Muscle of leg (tissue), 16 donors: ENCODE results near the gene GGCX. TPM values are rescaled to one million over a fixed set of nuclear protein-coding genes. Genes with fewer than 3 reads are reported as not detected.
"Not testable (repeated sequence)": the region's sequence is repeated elsewhere in the genome, so short reads cannot be mapped to it uniquely, and the experiment has no call there.

Source experiments
- DNase-seq: peaks from one replicate; pipeline ENCODE4 v3.0.0; 2013
- H3K27ac ChIP-seq: one replicate; pipeline ENCODE4 v1.5.1; 2013; ENCODE audit warnings: mild to moderate bottlenecking, low read length, control low read depth
- H3K27me3 ChIP-seq: one replicate; pipeline ENCODE4 v1.6.1; 2013; ENCODE audit warnings: low read length; ENCODE audit not compliant: control insufficient read depth, insufficient read depth
- H3K36me3 ChIP-seq: one replicate; pipeline ENCODE4 v1.6.1; 2013; ENCODE audit warnings: low read length; ENCODE audit not compliant: control insufficient read depth, insufficient read depth
- H3K4me1 ChIP-seq: one replicate; pipeline ENCODE4 v1.6.1; 2013; ENCODE audit warnings: low read length; ENCODE audit not compliant: control insufficient read depth, insufficient read depth
- H3K4me3 ChIP-seq: one replicate; pipeline ENCODE4 v1.5.1; 2013; ENCODE audit warnings: low read length, control low read depth
- H3K9me3 ChIP-seq: replicated peaks from 2 replicates; pipeline ENCODE4 v1.6.1; 2013; ENCODE audit warnings: low read depth, low read length; ENCODE audit not compliant: control insufficient read depth
- WGBS: methylation state at CpG from one replicate; pipeline ENCODE4 v1.1.5; 2013; ENCODE audit warnings: missing lambda C conversion rate; ENCODE audit not compliant: insufficient coverage; 5-methylcytosine and 5-hydroxymethylcytosine counted together
- long read RNA-seq, 11 donors: transcript quantifications; one replicate each; lab custom pipeline, GENCODE V29; 2026
- polyA plus RNA-seq, 8 donors: library from polyadenylated mRNA; unstranded; fragments of 120-200 nt; gene quantifications; one replicate each; pipeline versions ENCODE4 v1.2.1 to v1.2.3, GENCODE V29; 2013; ENCODE audit warnings: inconsistent platforms in 1 of 8, low replicate concordance in 1 of 8; ENCODE audit not compliant: insufficient read length in 8 of 8, insufficient read depth in 1 of 8
- total RNA-seq: library from RNA; stranded (reverse); fragments of 120-200 nt; gene quantifications from one replicate; pipeline ENCODE4 v1.2.4, GENCODE V29; 2013

GGCX gene
- total RNA-seq: 26.2 TPM
- 10 to 100 TPM; 16.5 to 26.1 (median 20.8) TPM for polyA plus RNA-seq
- long read RNA-seq, donor 1, partial matches to known transcripts: 0 of 7 reads
- long read RNA-seq, donor 1, other reads (novel, unspliced or antisense): 0 of 7 reads
- long read RNA-seq, donor 2: 0 reads
- long read RNA-seq, donor 3, partial matches to known transcripts: 0 of 3 reads
- long read RNA-seq, donor 3, other reads (novel, unspliced or antisense): 0 of 3 reads
- long read RNA-seq, donor 4, partial matches to known transcripts: 0 of 3 reads
- long read RNA-seq, donor 4, other reads (novel, unspliced or antisense): 0 of 3 reads
- long read RNA-seq, donor 5, full-length matches to known transcripts: 11 of 11 reads
- long read RNA-seq, donor 5, partial matches to known transcripts: 0 of 11 reads
- long read RNA-seq, donor 5, other reads (novel, unspliced or antisense): 0 of 11 reads
- long read RNA-seq, donor 6, full-length matches to known transcripts: 9 of 9 reads
- long read RNA-seq, donor 6, partial matches to known transcripts: 0 of 9 reads
- long read RNA-seq, donor 6, other reads (novel, unspliced or antisense): 0 of 9 reads
- long read RNA-seq, donor 7, full-length matches to known transcripts: 5 of 5 reads
- long read RNA-seq, donor 7, partial matches to known transcripts: 0 of 5 reads
- long read RNA-seq, donor 7, other reads (novel, unspliced or antisense): 0 of 5 reads
- long read RNA-seq, donor 8, full-length matches to known transcripts: 6 of 164 reads
- long read RNA-seq, donor 8, partial matches to known transcripts: 144 of 164 reads
- long read RNA-seq, donor 8, other reads (novel, unspliced or antisense): 14 of 164 reads
- long read RNA-seq, donor 9, full-length matches to known transcripts: 9 of 9 reads
- long read RNA-seq, donor 9, partial matches to known transcripts: 0 of 9 reads
- long read RNA-seq, donor 9, other reads (novel, unspliced or antisense): 0 of 9 reads
- long read RNA-seq, donor 10, full-length matches to known transcripts: 10 of 84 reads
- long read RNA-seq, donor 10, partial matches to known transcripts: 34 of 84 reads
- long read RNA-seq, donor 10, other reads (novel, unspliced or antisense): 40 of 84 reads
- long read RNA-seq, donor 11, partial matches to known transcripts: 0 of 5 reads
- long read RNA-seq, donor 11, other reads (novel, unspliced or antisense): 0 of 5 reads

GRCh38 chr2:85561280-85562212, at the start of gene GGCX:
Gene GGCX (minus strand): TSS chr2:85561493. CDS start chr2:85561428, 65 bp downstream.
- peak within 1 kb of the TSS; percentile 82 for H3K4me3 ChIP-seq
- peaks cover 22% of the 10 kb centered on the region for H3K36me3 ChIP-seq
- H3K27me3 ChIP-seq: no peaks in the 10 kb centered on the region
- peaks cover 15% of the 10 kb centered on the region for H3K4me1 ChIP-seq
- DNase-seq: peak; percentile 98
- peak within 1 kb of the TSS; percentile 94 for H3K27ac ChIP-seq
- H3K9me3 ChIP-seq: no peaks in the 10 kb centered on the region
- WGBS: 5% methylated on average over 45 of the region's 64 CpGs

DNA sequence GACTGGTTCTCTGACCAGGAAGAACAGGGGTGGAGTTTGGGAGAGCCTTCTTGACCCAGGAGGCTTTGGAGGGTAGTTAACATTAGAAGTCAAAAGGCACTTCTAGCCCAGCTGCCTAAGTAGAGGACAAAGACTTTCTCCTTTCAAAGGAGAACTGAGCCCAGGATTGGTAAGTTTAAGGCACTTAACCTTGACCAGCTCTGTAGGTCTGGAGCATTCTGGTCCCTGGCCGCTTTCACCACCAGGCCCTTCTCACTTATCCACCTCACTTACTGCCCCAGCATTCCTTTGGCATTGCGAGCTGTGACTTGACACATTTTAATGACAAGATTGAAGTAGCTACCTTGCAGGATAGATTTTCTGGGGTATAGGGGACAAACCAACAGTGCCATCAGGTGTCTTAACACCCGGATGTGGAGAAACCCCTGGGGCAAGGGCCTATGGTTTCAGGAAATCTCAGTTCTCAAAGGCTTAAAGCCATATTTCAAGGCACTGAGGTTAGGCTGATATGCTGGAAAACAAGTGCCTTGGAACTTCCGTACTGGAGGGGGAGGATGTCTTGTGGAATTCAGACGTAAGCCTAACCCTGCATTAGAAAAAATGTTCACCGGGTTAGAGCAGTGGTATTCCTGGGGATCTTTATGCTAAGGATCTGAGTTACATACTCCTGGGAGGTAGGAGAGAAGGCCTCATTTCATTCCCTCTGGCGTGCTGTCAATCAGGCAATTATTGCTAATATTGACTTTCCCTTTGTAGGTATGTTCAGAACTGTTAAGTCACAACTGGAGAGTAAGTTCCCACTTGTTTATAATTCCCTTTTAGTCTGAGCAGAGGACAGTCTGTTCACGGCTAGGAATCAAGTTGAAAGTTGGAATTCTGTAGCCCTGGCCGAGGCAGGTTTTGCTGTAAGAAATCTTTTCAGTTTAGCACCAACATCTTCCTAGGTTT, 46.2 kb upstream of the GGCX start:
- Histone ChIP-seq H3K27me3 (no peaks in the 10 kb centered on the region), H3K9me3 (no peaks in the 10 kb centered on the region), H3K4me3 (no peak overlapping the region), H3K4me1 (peaks cover 31% of the 10 kb centered on the region), H3K27ac (no peak overlapping the region), H3K36me3 (peaks cover 35% of the 10 kb centered on the region)
- 79% methylated on average over 7 of the region's 9 CpGs for WGBS
- DNase-seq: no peak

- Histone ChIP-seq H3K9me3 (no peaks in the 10 kb centered on the region), H3K4me1 (peaks cover 36% of the 10 kb centered on the region), H3K27ac (peak overlapping the region; percentile 53), H3K27me3 (no peaks in the 10 kb centered on the region), H3K4me3 (no peak overlapping the region), H3K36me3 (peaks cover 35% of the 10 kb centered on the region)
- 86% methylated on average over 6 of the region's 7 CpGs for WGBS
- no peak for DNase-seq
These were observed 44.8 kb upstream of the GGCX start for GRCh38 chr2:85606116-85606455.

- Histone ChIP-seq H3K36me3 (peaks cover 39% of the 10 kb centered on the region), H3K4me3 (no peak overlapping the region), H3K4me1 (peaks cover 34% of the 10 kb centered on the region), H3K9me3 (no peaks in the 10 kb centered on the region), H3K27me3 (no peaks in the 10 kb centered on the region), H3K27ac (peak overlapping the region; percentile 53)
- DNase-seq: peak; percentile 53
- WGBS: 33% methylated on average over 1 of the region's 4 CpGs
These were observed 44.3 kb upstream of the GGCX start for GRCh38 chr2:85605406-85606115.

DNA sequence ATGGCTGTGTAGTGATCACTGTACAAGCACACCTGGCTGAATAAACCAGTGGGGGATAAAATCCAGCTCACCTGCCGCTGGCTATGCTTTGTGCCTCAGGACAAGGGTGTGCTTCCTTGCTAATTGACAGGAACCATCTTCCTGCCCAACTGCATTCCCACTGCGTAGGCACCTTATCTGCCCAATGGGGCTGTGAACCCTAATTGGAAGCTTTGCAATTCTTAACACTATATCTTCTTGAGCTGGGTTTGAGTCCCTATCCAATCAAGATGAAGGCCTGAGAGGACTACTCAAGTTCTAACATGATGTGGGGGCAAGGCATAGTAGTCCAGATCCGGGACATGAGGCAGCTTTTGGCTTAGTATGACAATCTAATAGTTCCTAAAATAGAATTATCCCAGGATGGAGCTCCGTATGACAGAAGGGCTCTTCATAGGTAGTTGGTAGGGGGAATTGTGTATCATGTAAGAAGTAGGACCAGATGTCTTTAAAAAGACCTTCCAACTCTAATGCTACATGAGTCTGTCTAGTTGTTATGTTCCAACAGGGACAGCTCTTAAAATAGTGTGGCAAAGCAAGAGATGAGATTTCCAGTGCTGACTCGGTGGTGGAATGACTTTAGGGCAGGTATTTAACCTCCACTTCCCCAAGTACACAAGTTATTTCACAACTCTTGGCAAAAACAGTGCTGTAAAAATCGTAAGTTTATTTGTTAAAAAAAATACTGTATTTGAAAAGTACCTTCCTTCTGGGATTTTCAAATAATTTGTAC, 43.5 kb upstream of the GGCX start:
- H3K36me3 ChIP-seq: peaks cover 41% of the 10 kb centered on the region
- H3K4me1 ChIP-seq: peaks cover 32% of the 10 kb centered on the region
- no peaks in the 10 kb centered on the region for H3K27me3 ChIP-seq
- DNase-seq: no peak
- H3K9me3 ChIP-seq: no peaks in the 10 kb centered on the region
- 86% methylated on average over 2 of the region's 6 CpGs for WGBS
- no peak overlapping the region for H3K4me3 ChIP-seq
- H3K27ac ChIP-seq: peak overlapping the region; percentile 15

DNA sequence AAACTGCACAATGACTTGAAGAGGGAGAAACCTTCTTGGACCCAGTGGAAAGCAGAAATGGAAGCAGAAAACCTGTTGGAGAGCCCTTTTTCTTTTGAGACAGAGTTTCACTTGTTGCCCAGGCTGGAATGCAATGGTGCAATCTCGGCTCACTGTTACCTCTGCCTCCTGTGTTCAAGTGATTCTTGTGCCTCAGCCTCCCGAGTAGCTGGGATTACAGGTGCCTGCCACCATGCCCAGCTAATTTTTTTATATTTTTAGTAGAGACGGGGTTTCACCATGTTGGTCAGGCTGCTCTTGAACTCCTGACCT, 42.8 kb upstream of the GGCX start:
- H3K27me3 ChIP-seq, DNase-seq, H3K27ac ChIP-seq, H3K4me3 ChIP-seq, H3K9me3 ChIP-seq: not testable (repeated sequence)
- Histone ChIP-seq H3K4me1 (peaks cover 29% of the 10 kb centered on the region), H3K36me3 (peaks cover 42% of the 10 kb centered on the region)
- no CpG with 5 or more reads among the region's 3 CpGs for WGBS

GRCh38 chr2:85602476-85603234, 41.4 kb upstream of the GGCX start, which contains the start of gene TMEM150A:
Gene TMEM150A (minus strand): TSS chr2:85602698. CDS start chr2:85601948, 750 bp downstream.
- DNase-seq: peak; percentile 98
- peaks cover 39% of the 10 kb centered on the region for H3K36me3 ChIP-seq
- under 1% methylated on average over 72 of the region's 73 CpGs for WGBS
- H3K4me1 ChIP-seq: peaks cover 29% of the 10 kb centered on the region
- peak within 1 kb of the TSS; percentile 89 for H3K4me3 ChIP-seq
- H3K27ac ChIP-seq: peak within 1 kb of the TSS; percentile 78
- H3K9me3 ChIP-seq: no peaks in the 10 kb centered on the region
- no peaks in the 10 kb centered on the region for H3K27me3 ChIP-seq
